SH-SY5Y (cell line): Measurements from ENCODE around the gene WWOX.

ENCODE experiments used
- GATA2 ChIP-seq: IDR thresholded peaks from 2 replicates; pipeline ENCODE4 v1.6.1; 2011; ENCODE audit warnings: mild to moderate bottlenecking, low read depth, low read length
- GATA3 ChIP-seq: IDR thresholded peaks from 2 replicates; pipeline ENCODE4 v1.6.1; 2011; ENCODE audit warnings: low read depth, mild to moderate bottlenecking, low read length, moderate library complexity

DNA sequence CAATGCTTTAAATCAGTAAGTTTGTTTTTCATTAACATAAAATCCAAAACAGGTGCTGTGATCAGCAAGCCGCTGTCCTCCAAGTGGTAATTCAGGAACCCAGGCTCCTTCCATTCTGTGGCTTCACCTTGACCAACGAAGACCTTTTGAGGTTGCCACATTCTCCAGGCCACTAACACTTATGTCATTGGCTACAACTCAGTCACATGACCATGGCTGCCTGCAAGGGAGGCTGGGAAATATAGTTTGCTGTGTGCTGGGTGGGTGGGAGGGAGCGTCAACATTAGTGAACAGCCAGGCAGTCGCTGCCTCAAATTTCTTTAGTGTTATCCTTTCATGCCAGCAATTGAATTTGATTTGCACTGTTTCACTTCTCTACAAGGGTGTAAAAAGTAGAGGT, 951.9 kb downstream of the WWOX start:
- no peak for TF ChIP-seq GATA3
- TF ChIP-seq GATA2 = no peak
